Panc1 (cell line): ENCODE data around the gene F13A1. TPM values are rescaled to one million over a fixed set of nuclear protein-coding genes. Genes with fewer than 3 reads are reported as not detected.

Source experiments
- ATAC-seq: fragments of 200-7000 bp; cut with Tn5 transposase; 2 replicates; pipeline ENCODE4 v1.9.1; 2020; ENCODE audit warnings: mild to moderate bottlenecking, moderate library complexity
- BruUV-seq: library from RNA; stranded (reverse); fragments of 400-500 nt; replicated peaks from 2 replicates; lab custom pipeline; 2021; lab: Mats Ljungman, UMichigan
- CTCF ChIA-PET: fragments of 300-600 bp; sonication (Branson Sonifier 250); formaldehyde crosslinking; loops from one replicate; lab custom pipeline; 2022; ENCODE audit warnings: antibody characterized with exemption; lab: Charles Lee
- POLR2A ChIA-PET: fragments of 300-600 bp; sonication (Branson Sonifier 250); formaldehyde crosslinking; loops from one replicate; lab custom pipeline; 2022; ENCODE audit warnings: antibody characterized with exemption; lab: Charles Lee
- DNase-seq: peaks from one replicate; pipeline ENCODE4 v3.0.0-alpha.2; 2010; ENCODE audit warnings: low read depth, low spot score
- H3K27ac ChIP-seq: 2 replicates; pipeline ENCODE4 v1.5.1; 2011; ENCODE audit warnings: mild to moderate bottlenecking, low read length, inconsistent platforms
- H3K27me3 ChIP-seq: fragments of 200-500 bp; sonication (Bioruptor generic); 2 replicates; pipeline ENCODE4 v1.6.0; 2014; ENCODE audit warnings: low read length, inconsistent platforms; ENCODE audit not compliant: control insufficient read depth, insufficient read depth
- H3K36me3 ChIP-seq: fragments of 200-500 bp; sonication (Bioruptor generic); 2 replicates; pipeline ENCODE4 v1.5.1; 2014; ENCODE audit warnings: inconsistent platforms, mild to moderate bottlenecking, low read length, moderate library complexity; ENCODE audit not compliant: control insufficient read depth, insufficient read depth
- H3K4me1 ChIP-seq: 2 replicates; pipeline ENCODE4 v1.5.1; 2011; ENCODE audit warnings: inconsistent platforms, mild to moderate bottlenecking, low read length, moderate library complexity; ENCODE audit not compliant: control insufficient read depth, insufficient read depth
- H3K4me3 ChIP-seq, 2 experiments: 2 replicates each; pipeline ENCODE4 v1.5.1; 2011 to 2012; ENCODE audit warnings: low read depth in 2 of 2, low read length in 2 of 2, mild to moderate bottlenecking in 2 of 2, inconsistent platforms in 1 of 2, moderate library complexity in 1 of 2
- H3K9me3 ChIP-seq: fragments of 200-500 bp; sonication (Bioruptor generic); 2 replicates; pipeline ENCODE4 v1.5.1; 2014; ENCODE audit warnings: low read depth, mild to moderate bottlenecking, inconsistent platforms, low read length, moderate library complexity; ENCODE audit not compliant: control insufficient read depth, insufficient read depth
- POLR2AphosphoS5 ChIP-seq: IDR thresholded peaks from 2 replicates; pipeline ENCODE4 v1.6.1; 2012; ENCODE audit warnings: mild to moderate bottlenecking, low read depth, low read length, moderate library complexity
- SIN3A ChIP-seq: IDR thresholded peaks from 2 replicates; pipeline ENCODE4 v1.6.1; 2012; ENCODE audit warnings: low read depth, mild to moderate bottlenecking, low read length, moderate library complexity, borderline replicate concordance; ENCODE audit not compliant: insufficient read depth
- TCF7L2 ChIP-seq: IDR thresholded peaks from 2 replicates; pipeline ENCODE4 v1.6.1; 2011; ENCODE audit warnings: mild to moderate bottlenecking, low read depth, low read length, inconsistent platforms
- in situ Hi-C: cut with HindIII; loops from 2 replicates; pipeline ENCODE4 v1.10.0; 2016; ENCODE audit warnings: low sequenced_read_pairs, low pct_unique_long_range_greater_than_20kb
- intact Hi-C: fragments of 100-400 bp; cut with micrococcal nuclease; formaldehyde crosslinking; loops from one replicate; pipeline ENCODE4 v1.10.0; 2022; ENCODE audit not compliant: unreplicated experiment
- total RNA-seq: library from RNA; stranded (reverse); gene quantifications from one replicate; pipeline ENCODE4 v1.2.1, GENCODE V29; 2021; ENCODE audit not compliant: unreplicated experiment
- TF ChIP-seq, protein P1 (sequence below), 2 experiments: IDR thresholded peaks; 2 replicates each; pipeline ENCODE4 v1.6.1; 2011 to 2012; ENCODE audit warnings: low read depth in 2 of 2, control low read depth in 1 of 2, low read length in 1 of 2, mild to moderate bottlenecking in 1 of 2, moderate library complexity in 1 of 2; ENCODE audit not compliant: insufficient read depth in 1 of 2
- TF ChIP-seq, protein P2 (sequence below): fragments of 450-650 bp; IDR thresholded peaks from 2 replicates; pipeline ENCODE4 v1.5.1; 2017; ENCODE audit warnings: mild to moderate bottlenecking

The F13A1 gene
- total RNA-seq, 1 experiment from 2014 or later = 0.26 TPM

DNA sequence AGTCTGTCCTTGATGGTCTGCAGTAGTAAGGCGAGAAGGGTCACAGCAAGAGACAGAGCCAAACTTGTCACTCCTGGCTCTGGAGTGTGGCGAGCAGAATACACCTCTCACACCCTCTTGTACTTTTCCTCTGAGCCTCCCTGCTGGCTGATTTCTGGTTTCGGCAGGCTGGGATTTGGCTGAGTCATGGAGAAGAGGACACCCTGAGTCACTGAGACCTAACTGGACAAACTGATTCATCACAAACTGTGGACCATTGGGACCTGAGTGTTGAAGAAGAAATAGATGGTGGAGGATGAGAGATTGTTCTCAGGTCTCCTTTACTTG is 101.7 kb downstream of the F13A1 start:
- no peak for ATAC-seq
- in situ Hi-C loops = no loop called here
- DNase-seq = no peak
- H3K4me1 ChIP-seq = no peaks in the 10 kb centered on the region
- no peak overlapping the region for H3K27ac ChIP-seq
- ChIA-PET CTCF (no interaction called here), POLR2A (no interaction called here)
- H3K27me3 ChIP-seq = no peaks in the 10 kb centered on the region
- no peaks in the 10 kb centered on the region for H3K36me3 ChIP-seq
- intact Hi-C loops = no loop called here
- no peak overlapping the region for H3K4me3 ChIP-seq
- no TSS peak for BruUV-seq
- no peaks in the 10 kb centered on the region for H3K9me3 ChIP-seq
- TF ChIP-seq POLR2AphosphoS5 (no peak), SIN3A (no peak), TCF7L2 (no peak)
- TF ChIP-seq, protein P1, sequence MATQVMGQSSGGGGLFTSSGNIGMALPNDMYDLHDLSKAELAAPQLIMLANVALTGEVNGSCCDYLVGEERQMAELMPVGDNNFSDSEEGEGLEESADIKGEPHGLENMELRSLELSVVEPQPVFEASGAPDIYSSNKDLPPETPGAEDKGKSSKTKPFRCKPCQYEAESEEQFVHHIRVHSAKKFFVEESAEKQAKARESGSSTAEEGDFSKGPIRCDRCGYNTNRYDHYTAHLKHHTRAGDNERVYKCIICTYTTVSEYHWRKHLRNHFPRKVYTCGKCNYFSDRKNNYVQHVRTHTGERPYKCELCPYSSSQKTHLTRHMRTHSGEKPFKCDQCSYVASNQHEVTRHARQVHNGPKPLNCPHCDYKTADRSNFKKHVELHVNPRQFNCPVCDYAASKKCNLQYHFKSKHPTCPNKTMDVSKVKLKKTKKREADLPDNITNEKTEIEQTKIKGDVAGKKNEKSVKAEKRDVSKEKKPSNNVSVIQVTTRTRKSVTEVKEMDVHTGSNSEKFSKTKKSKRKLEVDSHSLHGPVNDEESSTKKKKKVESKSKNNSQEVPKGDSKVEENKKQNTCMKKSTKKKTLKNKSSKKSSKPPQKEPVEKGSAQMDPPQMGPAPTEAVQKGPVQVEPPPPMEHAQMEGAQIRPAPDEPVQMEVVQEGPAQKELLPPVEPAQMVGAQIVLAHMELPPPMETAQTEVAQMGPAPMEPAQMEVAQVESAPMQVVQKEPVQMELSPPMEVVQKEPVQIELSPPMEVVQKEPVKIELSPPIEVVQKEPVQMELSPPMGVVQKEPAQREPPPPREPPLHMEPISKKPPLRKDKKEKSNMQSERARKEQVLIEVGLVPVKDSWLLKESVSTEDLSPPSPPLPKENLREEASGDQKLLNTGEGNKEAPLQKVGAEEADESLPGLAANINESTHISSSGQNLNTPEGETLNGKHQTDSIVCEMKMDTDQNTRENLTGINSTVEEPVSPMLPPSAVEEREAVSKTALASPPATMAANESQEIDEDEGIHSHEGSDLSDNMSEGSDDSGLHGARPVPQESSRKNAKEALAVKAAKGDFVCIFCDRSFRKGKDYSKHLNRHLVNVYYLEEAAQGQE (IDR thresholded peaks at IDR 0.05; ENCODE audit: insufficient read depth in 1 of 2, low read depth in 2 of 2, low read length in 1 of 2) = no peak
- TF ChIP-seq, protein P2, sequence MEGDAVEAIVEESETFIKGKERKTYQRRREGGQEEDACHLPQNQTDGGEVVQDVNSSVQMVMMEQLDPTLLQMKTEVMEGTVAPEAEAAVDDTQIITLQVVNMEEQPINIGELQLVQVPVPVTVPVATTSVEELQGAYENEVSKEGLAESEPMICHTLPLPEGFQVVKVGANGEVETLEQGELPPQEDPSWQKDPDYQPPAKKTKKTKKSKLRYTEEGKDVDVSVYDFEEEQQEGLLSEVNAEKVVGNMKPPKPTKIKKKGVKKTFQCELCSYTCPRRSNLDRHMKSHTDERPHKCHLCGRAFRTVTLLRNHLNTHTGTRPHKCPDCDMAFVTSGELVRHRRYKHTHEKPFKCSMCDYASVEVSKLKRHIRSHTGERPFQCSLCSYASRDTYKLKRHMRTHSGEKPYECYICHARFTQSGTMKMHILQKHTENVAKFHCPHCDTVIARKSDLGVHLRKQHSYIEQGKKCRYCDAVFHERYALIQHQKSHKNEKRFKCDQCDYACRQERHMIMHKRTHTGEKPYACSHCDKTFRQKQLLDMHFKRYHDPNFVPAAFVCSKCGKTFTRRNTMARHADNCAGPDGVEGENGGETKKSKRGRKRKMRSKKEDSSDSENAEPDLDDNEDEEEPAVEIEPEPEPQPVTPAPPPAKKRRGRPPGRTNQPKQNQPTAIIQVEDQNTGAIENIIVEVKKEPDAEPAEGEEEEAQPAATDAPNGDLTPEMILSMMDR = no peak

GRCh38 chr6:6217855-6218758 is 102.4 kb downstream of the F13A1 start:
- Histone ChIP-seq H3K4me3 (no peak overlapping the region), H3K27me3 (no peaks in the 10 kb centered on the region), H3K9me3 (no peaks in the 10 kb centered on the region), H3K36me3 (no peaks in the 10 kb centered on the region), H3K4me1 (no peaks in the 10 kb centered on the region), H3K27ac (no peak overlapping the region)
- DNase-seq = no peak
- ChIA-PET CTCF (no interaction called here), POLR2A (no interaction called here)
- BruUV-seq = no TSS peak
- in situ Hi-C loops = no loop called here
- TF ChIP-seq, protein P2 = no peak
- TF ChIP-seq, protein P1 (IDR thresholded peaks at IDR 0.05; ENCODE audit: insufficient read depth in 1 of 2, low read depth in 2 of 2, low read length in 1 of 2) = no peak
- TF ChIP-seq POLR2AphosphoS5 (no peak), SIN3A (no peak)
- no peak for ATAC-seq
- intact Hi-C loops = no loop called here
